Activated CD8-positive, alpha-beta memory T cell treated with anti-CD3 and anti-CD28 coated beads, Interleukin-2, amount 50 U/mL, for 1 hour (primary cell): ENCODE results near the gene GABRG3.

Experiments used
- DNase-seq: peaks from one replicate; pipeline ENCODE4 v3.0.0-alpha.2; 2020; ENCODE audit errors: extremely low read depth

The GABRG3 gene

DNA sequence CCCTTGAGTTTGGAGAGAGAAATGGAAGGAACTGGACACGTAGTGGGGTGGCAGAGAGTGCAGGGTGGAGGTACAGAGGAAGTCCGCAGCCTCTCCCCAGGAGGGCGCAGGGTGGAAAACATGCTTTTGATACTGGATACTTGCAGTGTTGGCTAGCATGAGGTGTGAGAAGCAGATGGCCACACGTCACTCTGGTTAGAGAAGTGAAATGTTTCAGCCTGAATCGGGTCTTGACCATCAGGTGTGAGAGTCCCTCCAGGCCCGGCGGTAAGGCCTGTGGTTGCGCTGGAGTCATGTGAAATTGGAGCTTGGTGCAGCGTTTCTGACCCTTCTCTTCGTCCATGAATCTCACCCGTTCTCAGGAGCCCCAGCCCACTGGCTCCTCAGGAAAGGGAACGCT, 93.1 kb downstream of the GABRG3 start:
- no peak for DNase-seq

DNA sequence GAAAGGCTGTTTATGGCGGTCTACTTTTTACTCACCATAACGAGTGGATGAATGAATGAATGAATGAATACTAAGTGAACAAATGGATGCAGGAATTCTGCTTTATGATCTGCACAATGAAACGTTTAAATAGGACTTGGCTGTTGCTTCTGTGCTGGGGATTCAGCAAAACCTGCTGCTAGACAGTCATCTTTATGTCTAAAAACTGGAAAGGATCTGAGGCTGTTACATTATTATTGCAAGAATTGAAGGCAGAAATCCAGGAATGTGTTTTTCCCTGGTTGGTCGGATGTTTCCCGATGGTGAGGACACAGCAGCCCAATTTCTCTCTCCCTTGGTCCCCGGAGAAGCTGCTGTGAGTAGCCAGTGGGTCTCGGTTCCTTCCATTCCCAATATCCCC, 94.2 kb downstream of the GABRG3 start:
- no peak for DNase-seq

DNA sequence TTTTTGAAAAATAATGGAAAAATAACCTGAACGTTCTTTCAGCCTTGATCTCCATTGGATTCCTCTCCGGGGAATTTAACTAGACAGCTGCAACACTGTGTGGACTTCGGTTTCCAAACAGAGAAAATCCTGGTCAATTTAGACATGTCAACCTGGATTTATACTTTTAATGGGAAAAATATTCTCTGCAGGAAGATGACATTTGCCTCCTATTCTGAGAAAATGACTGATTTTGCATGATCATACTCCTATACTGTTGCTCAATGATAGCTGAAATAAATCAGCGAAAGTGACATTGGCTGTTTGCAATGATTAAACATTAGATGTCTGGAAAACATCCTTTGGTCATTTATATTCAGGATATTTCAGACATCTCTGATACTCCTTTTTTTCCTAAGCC, 94.8 kb downstream of the GABRG3 start:
- DNase-seq: no peak

DNA sequence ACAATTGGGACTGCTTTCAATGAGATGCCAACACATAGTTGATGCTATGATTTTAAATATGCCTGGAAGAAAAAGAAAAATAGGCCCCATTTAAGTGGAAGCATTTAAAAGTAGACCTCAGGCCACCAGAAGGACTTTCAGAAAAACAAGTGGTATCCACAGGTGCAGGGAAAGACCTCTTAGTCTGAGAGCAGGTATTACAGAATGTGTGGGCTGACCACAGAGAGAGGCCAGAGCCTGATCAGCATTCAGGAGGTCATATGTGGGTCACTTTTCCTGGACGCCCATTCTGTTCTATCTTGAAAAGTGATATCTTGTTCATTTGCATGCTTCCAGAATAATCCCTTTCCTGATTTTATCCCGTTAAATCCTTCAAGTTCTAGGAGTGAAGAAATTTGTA, 95.5 kb downstream of the GABRG3 start:
- DNase-seq: no peak

DNA sequence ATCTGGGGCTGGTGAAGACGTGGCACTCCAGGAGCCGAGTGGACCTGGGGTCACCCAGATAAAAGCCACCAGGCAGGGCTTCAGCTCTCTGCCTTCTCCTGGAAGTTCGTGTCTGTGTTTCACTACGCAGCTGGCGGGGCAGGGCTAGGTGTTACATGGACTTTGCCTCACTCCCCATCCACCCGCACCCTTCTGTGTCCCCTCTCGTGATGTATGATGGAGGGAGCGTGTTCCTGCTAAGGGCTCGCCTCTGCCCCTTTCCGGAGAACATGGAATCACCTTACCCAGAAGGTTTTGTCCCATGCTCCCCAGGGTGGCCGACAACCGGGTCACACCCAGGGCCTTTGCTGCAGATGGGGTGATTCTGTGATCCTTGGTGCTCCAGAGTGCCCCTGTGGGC, 96.2 kb downstream of the GABRG3 start:
- DNase-seq: no peak

DNA sequence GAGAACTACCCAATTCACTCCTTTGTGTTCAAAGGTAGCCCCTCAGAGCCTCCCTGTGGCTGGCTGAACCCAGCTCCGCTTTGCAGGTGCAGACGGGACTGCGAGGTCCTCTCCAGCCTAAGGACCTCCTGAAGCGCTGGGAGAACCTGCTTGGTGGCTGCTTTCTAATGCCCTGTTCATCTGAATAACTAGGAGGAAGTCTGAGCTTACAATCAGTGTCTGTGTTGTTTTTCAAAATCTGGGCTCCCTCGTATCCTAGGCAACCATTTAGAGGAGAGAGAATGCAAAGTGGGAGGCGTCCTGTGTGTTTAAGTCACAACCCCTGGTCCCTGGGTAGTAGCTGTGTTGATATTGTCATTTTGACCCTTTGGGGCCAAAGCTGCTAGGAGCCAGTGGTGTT, 99.9 kb downstream of the GABRG3 start:
- no peak for DNase-seq

DNA sequence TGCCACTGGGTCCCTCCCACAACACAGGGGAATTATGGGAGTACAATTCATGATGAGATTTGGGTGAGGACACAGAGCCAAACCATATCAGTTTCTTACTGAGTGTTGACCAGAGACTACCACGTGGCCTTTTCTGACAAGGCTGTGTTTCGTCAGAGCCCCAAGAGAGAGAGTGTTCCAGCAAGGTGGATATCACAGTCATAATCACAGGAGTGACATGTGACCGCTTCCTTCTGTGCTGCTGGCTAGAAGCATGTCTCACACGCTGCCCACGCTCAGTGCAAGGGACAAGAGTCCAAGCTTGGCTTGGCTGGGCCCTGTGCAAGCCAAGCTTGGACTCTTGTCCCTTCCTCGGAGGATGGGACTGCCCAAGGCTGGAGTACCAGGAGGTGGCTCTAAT, 103.2 kb downstream of the GABRG3 start:
- no peak for DNase-seq

DNA sequence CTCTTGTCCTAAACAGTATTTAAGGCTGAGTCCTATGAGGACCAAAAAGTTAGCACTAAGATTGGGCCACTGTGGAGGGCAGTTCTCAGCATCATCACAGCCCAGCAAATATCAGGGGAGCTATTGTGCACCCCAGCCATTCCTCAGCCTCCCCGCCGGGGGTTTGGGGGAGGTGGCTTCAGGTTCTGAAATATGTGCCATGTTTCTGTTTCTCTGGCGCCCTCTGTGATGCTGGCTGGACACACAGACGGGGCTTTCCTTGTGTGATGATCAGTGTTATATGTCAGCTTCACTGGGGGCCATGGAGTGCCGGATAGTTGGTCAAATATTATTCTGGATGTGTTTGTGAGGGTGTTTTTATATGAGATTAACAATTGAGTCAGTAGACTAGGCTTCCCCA, 106.8 kb downstream of the GABRG3 start:
- no peak for DNase-seq

DNA sequence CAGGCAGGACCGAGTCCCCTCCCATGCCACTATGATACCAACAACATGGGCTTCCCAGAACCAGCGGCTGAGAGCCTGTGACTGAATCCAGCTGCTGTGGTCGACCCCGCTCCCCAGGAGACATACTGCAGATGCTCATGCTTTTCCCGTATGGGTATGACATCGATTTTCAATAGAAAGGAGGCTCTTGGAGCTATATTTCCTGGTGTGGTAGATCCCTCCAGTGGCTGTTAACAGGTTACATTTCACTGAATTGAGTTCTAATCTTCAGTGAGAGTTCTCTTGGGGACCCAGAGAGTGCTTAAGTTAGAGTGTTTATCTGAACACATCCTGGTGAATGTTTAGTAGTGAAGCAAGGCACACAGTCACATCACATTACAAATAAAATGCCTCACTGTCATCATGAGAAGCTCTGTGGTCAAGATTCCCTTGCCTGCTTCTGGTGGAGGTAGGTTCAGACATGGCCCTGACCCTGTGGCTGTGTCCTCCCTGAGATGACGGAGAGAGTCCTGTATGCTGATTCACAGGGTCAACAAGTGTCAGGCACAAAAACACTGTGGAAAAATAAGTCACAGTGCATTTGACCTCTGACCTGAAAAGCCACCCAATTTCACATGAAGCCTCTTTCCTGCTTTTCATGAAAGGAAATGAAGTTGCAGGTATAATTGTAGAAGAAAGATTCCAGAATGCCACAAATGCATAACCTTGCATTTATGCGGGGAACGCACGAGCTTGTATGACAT, 110.9 kb downstream of the GABRG3 start:
- no peak for DNase-seq

DNA sequence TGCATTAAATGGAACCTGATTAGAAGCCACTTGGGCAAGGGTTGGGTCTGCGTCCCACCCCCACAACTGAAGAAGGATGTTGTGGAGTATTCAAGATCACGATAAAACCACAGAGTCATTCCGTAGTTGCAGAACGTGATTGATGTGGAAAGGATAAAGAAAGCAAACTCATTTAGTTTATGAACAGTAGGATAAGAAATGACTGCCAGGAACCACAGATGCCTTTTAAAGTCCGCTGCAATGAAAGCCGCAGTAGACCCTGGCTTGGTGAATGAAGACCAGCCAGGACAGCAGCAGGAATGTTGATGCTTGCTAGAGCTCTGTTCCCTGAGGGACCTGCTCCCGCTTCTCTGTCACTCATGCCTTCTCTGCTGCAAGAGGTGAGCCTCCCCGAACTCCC, 111.5 kb downstream of the GABRG3 start:
- DNase-seq: no peak

DNA sequence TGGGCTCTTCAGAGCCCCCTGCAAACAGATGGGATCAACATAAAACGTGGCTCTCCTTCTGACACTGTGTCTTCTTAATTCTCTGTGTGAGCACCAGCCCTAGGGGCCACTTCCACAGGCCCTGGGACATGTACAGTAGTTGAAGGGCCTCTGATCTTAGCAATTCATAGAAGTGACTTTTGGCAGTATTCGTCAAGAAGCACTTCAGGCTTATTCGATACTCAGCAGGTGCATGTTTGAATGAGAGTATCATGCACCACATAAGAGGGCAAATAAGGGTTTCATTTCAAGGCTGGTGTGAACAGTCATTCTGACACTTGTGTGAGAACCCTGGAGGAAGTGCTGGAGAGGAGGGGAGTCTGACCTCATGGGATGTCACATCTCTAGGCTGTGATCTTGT, 113.9 kb downstream of the GABRG3 start:
- DNase-seq: no peak

DNA sequence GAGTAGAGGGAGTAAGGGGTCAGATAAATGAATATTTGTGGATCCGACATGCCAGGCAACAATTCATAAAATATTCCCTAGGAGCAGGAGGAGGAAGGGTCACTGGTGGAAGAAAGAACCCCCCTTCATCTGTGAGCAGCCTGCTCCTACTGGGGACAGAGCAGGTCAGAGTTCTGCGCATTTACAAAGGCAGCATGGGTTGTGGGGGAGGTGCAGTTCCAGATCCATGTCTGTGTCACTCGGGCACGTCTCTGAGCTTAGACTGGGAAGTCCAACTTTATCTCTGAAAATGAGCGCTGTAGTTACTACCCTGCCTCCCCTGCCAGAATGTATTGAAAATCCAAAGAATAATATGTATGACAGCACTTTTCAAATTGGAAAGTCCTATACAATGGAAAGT, 115.2 kb downstream of the GABRG3 start:
- no peak for DNase-seq

DNA sequence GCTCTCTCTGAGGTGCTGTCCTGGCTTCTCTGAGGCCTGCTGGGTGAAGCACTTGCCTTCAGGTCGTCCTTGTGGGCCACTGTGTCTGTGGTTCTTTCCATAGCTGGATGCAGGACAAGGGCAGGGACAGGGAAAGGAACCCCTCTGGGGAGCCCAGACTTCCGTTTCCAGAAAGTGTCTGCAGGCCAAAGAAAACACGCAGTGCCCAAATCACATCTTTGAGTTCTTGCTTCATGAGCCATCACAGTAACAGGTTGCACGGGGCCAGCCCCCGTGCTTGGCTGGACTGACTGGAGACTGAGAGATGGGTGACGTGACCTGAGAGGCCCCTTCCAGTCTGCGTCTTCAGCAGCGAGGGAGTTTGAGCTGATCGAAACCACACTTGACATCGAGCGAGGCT, 115.8 kb downstream of the GABRG3 start:
- no peak for DNase-seq

DNA sequence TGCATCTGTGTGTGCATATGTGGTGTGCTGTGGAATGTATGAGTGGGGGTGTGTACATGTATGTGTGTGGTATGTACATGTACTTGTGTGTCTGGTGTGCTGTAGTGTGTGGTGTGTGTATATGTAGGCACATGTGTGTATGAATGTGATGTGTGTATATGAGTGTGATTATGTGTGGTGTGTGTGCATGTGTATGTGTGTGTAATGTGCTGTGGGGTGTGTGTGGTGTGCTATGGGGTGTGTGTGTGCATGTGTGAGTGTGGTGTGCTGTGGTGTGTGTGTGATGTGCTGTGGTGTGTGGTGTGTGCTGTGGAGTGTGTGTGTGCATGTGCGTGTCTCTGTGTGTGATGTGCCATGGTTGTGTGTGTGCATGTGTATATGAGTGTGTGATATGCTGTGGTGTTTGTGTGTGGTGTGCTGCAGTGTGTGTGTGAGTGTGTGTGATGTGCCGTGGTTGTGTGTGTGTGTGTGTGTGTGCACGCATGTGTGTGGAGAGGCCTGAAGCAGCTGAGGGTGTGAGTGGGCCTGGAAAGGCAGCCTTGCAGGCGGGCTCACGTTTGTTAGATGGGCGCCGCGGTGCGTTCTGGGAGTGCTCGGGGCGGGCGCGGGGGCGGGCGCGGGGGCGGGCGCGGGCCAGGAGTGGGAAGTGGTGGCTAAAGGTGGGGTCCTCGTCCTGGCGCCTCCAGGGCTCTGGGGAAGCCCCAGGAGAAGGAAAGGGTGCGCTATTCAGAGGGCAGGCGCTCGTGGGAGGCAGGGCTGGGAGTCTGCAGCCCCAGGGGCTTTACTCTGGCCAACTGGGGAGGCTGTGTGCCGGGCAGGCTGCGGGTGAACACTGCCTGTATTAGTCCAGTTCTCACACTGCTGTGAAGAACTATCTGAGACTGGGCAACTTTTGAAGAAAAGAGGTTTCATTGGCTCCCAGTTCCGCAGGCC, 116.9 kb downstream of the GABRG3 start:
- DNase-seq: no peak

DNA sequence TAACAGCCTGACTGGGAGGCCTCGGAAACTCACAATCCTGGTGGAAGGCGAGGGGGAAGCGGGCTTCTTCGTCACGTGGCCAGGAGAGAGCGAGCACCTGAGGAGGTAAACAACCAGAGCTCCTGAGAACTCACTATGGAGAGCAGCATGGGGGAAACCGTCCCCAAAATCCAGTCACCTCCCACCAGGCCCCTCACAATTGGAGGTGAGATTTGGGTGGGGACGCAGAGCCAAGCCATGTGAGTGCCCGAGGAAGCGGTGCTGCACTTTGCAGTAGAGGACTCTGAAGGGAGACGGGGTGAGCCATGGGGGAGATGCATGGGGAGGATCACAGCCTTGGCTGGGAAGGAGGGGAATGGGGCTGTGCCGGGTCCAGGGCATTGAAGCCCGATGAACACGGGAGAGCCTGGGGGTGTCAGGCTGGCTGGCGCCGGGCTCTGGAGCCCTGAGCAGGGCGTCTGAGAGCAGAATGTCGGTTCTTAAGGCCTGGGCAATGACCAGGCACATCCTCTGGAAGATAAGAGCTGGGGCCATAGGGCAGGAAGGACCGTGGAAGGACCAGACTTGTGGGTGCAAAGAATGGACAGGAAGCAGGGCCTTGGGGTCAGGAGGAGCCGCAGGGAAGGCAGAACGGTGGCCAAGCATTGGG, 117.7 kb downstream of the GABRG3 start:
- no peak for DNase-seq

DNA sequence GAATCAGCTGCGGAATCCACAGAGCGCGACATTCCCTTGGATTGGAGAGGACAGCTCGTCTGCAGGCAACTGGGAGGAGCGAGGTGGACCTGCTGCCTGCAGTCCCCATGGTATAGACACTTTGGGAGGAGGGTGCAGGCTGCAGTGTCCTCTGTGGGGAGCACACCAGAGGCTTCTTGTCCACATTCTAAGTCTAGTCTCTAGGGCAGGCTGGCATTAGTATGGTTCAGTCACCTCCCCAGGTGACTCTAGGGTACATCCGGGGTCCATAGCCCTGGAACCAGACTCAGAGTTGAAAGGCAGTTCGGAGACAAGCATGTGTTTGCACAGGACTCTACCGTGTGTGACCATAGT, 118.2 kb downstream of the GABRG3 start:
- DNase-seq: no peak

DNA sequence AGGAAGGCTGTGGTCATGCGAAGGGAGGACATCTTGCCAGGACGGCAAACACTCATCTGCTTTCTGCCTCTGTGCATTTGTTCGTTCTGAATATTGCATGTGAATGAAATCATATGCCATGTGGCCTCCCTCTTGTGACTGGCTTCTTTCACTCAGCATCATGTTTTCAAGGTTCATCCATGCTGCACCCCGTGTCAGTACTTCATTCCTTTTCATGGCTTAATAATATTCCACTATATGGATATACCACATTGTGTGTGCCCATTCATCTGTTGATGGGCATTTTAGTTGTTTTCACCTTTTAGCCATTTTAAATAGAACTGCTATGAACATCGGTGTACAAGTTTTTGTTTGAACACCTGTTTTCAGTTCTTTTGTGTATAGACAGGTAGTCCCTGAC, 118.7 kb downstream of the GABRG3 start:
- DNase-seq: no peak

DNA sequence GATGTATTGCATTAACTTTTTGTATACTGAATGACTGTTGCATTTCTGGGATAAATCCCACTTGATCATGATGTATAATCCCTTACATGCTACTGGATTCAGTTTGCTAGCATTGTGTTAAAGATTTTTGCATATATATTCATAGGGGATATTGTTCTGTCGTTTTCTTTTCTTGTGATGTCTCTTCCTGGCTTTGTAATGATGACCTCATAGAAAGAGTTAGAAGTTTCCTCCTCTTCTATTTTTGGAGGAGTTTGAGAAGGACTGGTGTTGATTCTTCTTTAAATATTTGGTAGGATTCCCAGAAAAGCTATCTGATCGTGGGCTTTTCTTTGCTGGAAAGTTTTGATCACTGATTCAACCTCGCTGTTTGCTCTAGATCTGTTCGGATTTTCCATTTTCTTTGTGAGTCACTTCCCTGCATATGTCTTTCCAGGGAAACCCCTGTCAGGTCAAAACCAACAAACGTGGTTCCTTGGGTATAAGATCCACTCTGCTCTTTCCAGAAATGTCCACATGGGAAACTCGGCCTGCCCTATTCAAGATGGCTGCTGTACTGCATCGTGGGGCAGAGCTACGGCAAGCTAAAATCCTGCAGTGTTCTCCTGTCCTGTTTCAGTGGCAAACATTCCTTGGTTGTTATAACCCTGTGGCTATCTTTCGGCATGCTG, 120.4 kb downstream of the GABRG3 start:
- DNase-seq: no peak

DNA sequence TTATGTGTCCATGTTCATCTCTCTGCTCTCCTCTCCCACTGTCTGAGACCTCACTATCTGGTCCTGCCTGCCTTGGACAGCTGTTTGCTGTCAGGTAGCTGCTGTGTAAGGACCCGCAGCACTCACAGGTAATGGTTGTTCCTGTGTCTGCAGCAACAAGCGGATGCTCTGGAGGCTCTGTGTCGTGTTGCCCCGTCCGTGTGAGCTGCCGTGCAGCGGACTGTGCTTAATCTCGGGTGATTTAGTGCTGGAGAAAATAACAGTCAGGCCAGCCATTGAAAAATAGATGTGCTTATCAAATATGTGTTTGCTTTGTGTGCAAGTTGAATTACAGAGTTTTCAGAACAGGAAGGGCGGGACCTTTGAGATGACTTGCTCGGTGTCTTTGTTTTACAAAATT, 121.4 kb downstream of the GABRG3 start:
- DNase-seq: no peak

DNA sequence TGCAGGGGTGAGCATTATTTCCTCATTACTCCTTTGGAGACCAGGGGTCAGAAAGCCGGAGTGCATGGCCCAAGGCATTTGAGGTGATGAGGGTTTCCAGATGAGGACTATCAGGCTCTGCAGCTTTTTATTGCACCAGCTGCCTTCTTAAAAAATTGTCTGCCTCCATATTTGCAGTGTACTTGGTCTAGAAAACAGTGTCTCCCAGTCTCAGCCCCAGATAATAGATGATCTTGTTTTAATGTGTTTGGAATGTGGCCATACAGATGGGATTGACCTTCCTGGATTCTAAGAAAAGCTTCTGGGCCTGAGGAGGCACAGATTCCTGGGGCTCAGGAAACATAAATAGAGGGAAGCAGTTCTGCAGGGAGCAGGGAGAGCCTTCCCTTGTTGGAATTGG, 123.3 kb downstream of the GABRG3 start:
- DNase-seq: no peak

DNA sequence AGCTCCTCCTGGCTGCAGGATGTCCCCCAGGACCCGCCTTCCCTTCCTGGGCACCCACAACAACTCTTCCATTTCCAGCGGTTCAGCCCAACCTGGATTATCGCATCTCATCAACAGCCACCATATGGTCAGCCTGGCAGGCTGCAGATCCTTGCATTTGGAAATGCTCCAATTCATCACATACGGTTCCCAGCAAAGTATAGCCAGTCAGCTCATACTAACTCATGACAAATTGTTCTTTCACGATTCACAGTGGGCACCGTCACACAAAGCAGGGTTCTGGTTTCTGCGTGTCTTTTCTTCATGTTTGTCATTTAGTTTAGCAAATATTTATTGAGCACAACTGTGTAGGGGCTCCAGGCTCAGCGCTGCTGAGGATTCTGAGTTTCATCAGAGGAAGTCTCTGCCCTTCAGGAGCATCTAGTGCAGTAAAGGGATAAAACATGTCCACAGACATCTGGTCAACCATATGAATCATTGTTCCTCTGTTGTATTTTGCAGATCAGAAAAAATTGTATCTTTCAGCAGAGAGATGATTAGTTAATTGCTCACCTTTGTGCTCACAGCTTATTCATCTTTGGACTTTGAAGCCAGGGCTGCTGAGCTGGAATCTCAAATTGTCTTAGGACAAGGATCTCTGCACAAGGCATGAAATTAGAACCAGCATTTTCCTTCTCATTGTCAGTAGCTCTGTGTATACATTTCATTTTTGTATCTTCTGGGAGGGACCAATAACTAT, 125.1 kb downstream of the GABRG3 start:
- DNase-seq: no peak

DNA sequence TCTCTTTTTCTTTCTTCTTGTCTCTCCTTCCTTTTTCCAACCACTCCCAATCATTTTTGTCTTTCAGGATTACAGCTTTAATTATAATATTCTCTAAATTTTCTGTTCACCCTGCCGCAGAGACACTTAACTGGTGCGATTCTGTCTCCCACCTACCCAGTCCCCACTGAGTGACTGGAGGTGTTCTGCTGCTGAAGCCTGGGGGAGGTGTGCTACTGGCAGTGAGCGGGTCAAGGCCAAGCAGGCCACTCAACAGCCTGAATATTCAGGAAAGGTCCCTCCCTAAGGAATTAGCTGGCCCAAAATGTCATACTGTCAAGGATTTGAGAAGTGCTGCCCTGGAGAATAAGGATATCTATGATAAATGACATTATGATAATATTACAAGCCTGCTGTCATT, 126.5 kb downstream of the GABRG3 start:
- DNase-seq: no peak
